OCI-LY1 (cell line): ENCODE results near the gene FASN.

Experiments used
- CTCF ChIP-seq: fragments of 200-600 bp; sonication (generic), shearing (Covaris generic); IDR thresholded peaks from 2 replicates; pipeline ENCODE4 v1.5.1; 2017; ENCODE audit warnings: mild to moderate bottlenecking, antibody characterized with exemption, low read length, moderate library complexity, mixed read lengths
- EZH2 ChIP-seq: fragments of 200-600 bp; sonication (generic), shearing (Covaris generic); IDR thresholded peaks from 2 replicates; pipeline ENCODE4 v1.8.0; 2017; ENCODE audit warnings: borderline replicate concordance, mixed run types, mild to moderate bottlenecking, antibody characterized with exemption, low read length, moderate library complexity, mixed read lengths

- TF ChIP-seq CTCF (no peak), EZH2 (no peak)
Observed at GRCh38 chr17:82082456-82082855, 15.6 kb downstream of the FASN start.
